ENCODE results near the gene TMPRSS7. TPM values are rescaled to one million over a fixed set of nuclear protein-coding genes. Genes with fewer than 3 reads are reported as not detected.

TMPRSS7 gene
- total RNA-seq, 2 donors from 2014 or later = not detected

DNA sequence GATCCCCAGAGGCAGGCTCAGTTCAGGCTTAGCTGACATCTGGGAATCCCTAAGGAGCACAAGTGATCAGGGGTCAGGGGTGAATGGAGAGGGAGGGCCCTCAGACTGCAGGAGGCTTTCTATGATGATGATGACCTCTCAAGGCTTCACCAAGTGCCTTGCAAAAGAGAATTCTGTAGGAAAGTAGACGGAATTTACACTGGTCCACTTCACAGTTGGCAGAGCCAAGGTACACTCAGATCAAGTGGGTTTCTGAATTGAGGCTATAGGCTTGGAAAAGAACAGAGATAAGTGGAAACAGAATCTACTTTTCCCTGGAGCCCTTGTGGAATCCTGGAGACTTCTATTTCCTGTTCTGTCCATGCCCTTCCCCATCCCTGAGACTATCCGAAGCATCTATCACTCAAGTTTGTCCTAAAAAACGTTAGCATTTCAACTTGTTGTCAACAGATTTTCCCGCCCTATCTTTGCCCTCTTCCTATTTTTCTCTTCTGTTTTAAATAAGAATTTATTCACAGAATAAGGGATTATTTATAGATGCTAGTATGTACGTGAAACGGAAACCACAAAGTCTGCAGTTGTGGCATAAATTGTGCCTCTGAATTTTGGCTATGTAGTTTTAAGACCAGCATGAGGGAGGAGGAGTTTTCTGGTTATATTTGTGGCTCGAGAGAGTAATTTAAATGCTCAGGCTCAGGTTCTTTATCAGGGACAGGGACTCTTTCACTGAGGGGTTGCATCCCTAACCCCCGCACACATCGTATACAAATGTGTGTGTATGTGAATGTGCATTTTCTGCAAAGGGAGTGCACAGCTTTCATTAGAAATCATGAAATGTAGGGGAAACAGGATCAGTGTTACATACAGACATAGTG lies 85.7 kb downstream of the TMPRSS7 start:
- intact Hi-C loops (cut with DNase I) = loop anchor here in 1 of 2 donors (10.0 kb wide), 1 partner anchor 405 kb away; no protein-coding TSS in a partner anchor
- no peak for DNase-seq (ENCODE audit: low spot score)

DNA sequence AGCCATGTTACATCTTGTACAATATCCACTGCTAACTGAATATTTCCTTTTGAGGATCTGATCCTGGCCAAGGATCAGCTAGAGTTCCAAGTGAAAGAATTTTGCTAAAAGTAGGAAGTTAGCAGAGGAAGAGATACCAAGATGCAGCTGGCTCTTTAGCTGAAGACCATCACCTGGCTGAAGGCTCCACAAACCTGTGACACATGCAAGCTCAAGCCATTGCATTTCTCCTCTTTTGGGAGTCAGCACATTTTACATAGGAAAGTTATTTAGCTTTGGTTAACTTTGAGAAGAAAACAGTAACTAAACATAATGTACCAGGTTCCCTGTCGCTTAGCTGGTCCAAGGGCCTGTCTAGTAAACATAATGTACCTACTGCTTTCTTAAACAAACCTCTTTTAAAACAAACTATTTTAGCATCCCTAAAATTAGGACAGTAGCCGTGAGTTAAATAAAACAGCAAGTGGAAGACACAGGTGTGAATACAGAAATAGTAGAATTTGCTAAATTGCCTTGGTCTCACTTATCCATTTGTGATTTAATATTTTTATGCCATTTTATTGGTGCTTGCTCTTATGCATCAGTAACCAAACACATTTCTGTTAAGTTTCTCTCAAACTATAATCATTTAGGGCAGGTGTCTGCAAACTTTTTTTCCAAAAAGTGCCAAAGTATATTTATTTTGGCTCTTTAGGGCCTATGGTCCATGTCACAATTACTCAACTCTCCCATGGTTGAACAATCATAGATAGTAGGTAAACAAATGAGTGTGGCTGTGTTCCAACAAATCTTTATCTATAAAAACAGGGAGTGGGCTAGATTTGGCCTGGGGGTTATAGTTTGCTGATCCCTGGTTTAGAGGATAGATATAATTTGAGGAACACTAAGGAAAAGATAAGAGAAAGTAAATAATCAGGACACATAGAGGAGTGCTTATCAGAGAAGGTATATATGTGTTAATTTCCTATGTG lies 87.3 kb downstream of the TMPRSS7 start:
- intact Hi-C loops (cut with DNase I) = no loop called here
- no peak for DNase-seq (ENCODE audit: low spot score)

DNA sequence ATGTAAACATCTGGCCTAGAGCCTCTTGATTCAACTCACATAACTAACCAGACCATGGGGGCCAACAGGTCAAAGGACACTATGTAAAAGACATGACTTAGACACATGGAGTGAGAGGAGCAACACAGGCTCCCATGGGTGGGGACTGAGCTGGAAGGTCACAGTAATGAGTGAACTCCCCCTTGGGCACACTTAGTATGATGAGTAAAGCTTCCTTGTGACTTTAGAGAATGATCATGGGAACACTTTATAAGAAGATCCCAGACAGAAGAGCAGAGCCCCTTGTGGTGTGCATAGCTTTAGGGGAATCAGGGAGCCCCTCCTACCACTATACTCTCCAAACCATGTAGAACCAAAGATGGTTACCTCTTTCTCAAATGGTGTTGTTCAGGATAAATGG lies 88.3 kb downstream of the TMPRSS7 start:
- intact Hi-C loops (cut with DNase I) = no loop called here
- DNase-seq (ENCODE audit: low spot score) = no peak

DNA sequence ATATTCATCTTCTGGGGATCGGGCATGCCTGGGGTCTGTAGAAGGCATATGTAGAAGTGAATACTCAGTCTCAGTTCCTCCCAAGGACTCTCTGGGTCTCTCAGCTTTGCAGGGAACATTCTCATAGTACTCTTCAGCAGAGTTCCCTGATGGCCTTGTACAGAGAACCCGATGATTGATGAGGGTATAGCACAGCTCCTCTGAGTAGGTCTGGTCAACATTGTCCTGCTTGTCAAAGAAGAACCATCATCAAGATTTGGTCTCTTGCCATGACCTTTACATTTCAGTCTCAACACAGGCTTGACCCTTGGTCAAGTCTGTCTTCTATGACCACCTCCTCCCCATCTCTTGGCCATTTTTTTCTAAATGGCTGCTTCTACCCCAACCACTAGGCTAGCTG lies 89.0 kb downstream of the TMPRSS7 start:
- intact Hi-C loops (cut with DNase I) = no loop called here
- no peak for DNase-seq (ENCODE audit: low spot score)

DNA sequence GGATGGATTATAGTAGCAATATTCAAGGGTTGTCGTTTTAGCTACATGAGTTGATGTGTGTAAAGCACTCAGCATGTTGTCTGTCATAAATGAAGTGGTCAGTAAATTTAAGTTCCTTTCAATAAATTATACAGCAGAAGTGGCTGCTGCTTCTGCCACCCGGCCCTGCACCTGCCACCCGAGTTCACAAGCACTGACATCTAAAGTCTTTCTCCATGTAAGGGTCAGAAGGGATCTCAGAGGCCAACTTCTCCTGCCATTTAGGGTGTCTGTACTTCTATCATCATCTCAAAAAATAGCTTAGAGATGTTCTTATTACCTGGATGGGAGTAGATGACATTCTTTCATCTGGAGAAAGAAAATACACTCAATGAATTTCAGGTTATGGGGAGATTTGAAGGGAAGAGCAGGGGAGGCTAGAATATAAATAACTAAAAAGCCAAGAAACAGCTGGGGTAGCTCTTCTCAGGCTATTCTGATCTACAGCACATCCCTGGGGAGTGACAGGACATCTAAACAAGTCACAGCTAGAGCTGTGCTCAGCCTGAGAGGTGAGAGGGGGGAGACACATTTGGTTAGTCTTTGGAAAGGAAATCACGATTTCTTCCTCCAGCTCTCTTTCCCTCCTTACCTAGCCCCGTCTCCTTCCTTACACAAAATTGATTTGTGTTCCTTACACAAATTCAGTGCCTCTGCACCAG lies 90.5 kb downstream of the TMPRSS7 start:
- intact Hi-C loops (cut with DNase I) = no loop called here
- DNase-seq (ENCODE audit: low spot score) = no peak

DNA sequence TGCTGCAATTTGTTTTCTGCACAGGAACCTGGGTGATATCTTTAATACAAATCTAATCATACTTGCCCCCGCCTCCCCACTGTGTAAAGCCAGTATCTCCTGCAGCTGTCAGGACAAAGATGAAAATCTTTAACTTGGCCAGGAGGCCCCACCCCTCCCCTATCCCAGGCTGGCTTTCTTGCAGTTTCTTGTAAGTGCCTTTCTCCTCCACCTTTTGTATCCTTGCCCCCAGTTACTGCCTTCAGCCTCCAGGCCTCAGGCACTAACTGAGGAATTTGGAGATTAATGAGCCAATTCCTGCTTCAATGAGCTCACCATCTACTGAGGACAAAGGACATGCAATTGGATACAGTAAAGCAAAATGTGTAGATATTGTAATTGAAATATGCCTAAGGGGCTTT lies 92.0 kb downstream of the TMPRSS7 start:
- intact Hi-C loops (cut with DNase I) = no loop called here
- DNase-seq (ENCODE audit: low spot score) = no peak

DNA sequence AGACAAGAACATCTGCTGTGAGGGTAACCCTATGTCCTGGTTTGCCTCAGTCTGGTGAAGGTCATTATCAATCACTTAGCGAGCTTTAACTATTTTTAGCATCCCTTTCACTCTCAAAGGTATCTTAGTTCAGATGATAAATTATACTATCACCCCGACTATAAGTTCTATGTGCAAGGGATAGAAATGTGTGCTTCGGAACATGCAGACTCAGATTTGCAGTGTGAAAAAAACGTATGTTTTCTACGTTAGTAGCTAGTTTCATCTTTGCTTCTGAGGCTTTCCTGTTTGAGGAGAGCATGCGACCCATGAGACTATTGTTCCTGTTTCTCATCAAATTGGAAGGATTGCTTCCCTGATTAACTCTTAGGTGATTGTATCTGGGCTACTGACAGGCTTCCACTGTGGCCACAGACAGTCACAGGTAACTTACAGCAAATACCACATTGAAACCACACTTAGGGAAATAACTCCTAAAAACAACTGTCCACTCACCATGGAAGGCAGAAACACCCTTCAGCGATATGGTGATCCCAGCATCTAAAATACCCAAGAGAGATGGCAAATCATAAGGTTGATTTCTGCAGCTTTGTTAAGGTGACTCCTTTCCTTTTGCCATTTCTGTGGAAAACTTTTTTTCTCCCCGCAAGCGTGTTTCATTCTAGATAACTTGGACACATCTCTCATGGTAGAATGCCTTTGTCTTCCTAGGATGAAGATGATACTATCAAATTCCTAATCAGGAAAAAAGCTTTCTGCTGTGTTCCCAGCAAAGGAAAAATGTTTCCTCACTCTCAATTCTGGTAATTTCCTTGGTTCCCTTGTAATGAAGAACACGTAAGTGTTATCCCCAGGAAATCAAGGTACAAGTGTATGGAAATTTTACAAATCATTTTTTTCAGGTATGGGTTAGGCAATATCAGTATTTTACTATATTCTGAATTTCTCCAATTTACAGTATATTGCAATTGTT lies 93.3 kb downstream of the TMPRSS7 start:
- DNase-seq (ENCODE audit: low spot score) = no peak
- intact Hi-C loops (cut with DNase I) = no loop called here

DNA sequence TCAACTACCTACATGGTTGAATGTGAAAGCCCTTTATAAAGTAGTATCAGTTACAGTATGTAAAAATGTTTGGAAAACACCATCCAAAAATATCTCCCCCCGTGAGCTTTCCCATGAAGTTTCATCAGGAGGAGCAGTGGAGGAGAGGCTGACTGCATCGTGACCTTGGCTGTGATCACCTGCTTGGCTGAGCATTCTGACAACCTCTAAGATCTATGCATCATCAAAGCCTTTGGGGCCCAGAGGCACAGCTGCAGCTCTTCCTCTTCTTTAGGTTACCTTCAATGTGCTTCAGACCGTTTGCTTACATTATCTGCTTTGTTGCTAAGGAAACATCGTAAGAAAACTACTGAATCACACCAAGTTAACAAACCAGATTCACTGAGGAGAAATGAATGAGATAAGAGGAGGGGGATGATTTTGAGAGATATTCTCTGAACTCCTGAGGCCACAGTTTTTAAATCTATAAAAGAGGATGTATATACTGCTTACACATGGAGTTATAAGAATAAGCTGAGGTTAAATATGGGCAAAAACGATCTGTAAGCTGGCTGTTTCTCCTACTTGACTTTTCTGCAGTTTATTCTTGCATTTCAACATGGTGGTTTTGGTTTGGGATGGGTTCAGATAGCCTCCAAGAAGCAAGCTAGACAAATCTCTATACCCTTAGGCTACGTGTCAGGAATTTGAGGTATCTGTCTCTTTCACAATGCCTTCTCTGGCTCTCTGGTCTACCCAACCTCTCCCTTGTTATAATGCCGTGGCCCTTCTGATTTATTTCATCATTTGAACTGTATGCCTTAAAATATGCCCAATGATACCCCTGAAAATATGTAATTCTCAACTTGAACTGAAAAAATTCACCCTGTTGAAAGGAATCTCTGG lies 94.5 kb downstream of the TMPRSS7 start:
- intact Hi-C loops (cut with DNase I) = no loop called here
- DNase-seq (ENCODE audit: low spot score) = no peak

DNA sequence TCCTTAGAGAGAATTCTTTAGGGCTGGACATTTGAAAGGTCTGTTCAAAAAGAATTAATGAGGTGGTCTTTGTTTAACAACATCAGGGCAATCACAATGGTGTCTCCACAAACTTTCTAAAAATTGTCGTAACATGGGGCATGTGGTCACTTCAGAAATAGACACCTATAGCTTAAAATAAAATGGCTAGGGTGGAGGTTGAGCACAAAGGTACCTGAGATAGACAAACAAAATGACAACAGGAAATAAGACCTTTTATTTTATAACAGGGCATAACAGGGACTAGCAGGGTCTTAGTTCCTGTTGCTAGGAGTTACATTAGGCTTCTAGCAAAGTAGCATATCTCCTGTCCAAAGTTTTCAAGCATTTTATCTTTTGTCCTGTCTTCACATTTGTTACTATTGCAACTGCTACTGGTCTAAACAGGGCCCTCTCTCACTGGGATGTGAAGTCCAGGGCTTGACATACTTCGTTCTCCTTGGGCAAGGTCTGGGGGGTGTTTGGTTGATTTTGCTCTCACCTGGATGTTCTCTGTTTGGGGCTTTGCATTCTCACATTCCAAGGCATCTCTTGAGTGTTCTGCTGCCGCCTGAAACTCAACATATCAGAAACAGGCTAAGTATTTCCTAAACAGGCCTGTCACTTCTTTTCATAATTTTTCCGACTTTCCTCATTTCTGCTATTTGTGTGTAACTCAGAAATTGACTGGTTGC lies 95.5 kb downstream of the TMPRSS7 start:
- intact Hi-C loops (cut with DNase I) = no loop called here
- DNase-seq (ENCODE audit: low spot score) = no peak

DNA sequence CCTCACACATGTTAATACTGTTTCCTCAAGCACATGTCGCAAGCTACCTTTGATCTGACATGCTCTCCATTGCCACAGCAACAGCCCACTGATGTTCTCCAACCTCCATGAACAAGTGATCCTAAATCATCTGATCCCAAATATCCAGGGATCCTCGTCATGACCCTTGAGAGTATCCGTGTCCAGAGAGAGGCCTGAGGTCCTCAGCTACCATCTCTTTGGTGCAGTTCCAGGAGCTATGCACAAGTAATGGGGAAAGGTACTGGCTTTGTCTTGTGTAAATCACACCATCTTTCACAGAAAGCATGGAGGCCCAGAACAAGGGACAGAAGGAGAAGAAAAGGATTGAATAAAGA lies 96.1 kb downstream of the TMPRSS7 start:
- intact Hi-C loops (cut with DNase I) = no loop called here
- no peak for DNase-seq (ENCODE audit: low spot score)

Small RNA genes within 50 kb of the gene (microRNA-seq; reads per million reads assigned to microRNA genes)
- gene MIR567 (ENCODE audit: borderline microRNAs expressed in 2 of 2) = 0 reads per million in 2 donors

Other genes with a start within 250 kb of the TMPRSS7 start
- gene PHLDB2, start 175.5 kb upstream of the TMPRSS7 start, total RNA-seq = 100 to 1,000 TPM; 125 to 135 TPM
- 10 to 100 TPM; 15.4 to 22.9 TPM for gene ABHD10, start 55.7 kb upstream of the TMPRSS7 start, total RNA-seq
- not detected for gene TAGLN3, start 35.8 kb upstream of the TMPRSS7 start, total RNA-seq
- 1 to 10 TPM; 2.1 to 9.9 TPM for gene C3orf52, start 51.7 kb downstream of the TMPRSS7 start, total RNA-seq
- under 1 TPM; 0.29 to 0.37 TPM for gene GCSAM, start 98.5 kb downstream of the TMPRSS7 start, total RNA-seq

Measured in posterior vena cava (tissue), 2 donors.